ENCODE measurements around the gene MEGF8.
"Not testable (repeated sequence)": the region's sequence is repeated elsewhere in the genome, so short reads cannot be mapped to it uniquely, and the experiment has no call there.

The MEGF8 gene

DNA sequence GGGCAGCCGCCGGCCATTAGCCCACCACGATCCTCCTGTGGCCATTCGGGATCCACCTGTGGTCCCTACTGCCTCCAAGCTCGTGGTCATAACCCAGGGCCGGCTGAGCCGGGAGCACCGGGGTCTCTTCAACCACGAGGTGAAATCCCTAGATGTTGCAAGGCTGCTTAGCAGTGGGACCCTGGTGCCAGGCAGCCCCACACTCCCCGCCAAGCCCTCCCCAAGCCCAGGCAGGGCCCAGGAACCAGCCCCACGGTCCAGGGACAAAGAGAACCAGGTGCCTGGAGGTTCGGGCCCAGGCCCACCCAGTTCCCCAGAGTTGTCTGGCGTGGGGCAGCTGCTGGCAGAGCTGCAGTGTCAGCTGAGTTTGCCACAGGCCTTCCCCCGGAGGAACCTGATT lies 15.7 kb upstream of the MEGF8 start:
- DNase-seq (ENCODE audit: low read depth in 2 of 2) = no peak

DNA sequence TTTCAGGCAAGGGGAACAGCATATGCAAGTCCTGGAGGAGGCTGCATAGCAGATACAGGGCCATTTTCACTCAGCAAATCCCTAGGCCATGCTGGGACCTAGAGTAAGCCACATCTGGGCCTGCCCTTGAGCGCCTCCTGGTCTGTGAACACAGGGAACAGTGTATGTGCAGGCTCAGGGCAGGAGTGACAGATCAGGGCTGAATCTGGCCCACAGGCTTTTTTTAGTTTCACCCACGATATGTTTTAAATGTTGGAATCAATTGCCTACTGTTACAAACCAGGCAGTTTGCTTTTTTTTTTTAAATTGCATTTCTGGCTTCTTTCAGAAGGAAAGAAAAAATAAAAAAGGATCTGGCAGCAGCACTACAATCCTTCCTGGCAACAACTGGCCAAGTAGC lies 13.8 kb upstream of the MEGF8 start:
- DNase-seq (ENCODE audit: low read depth in 2 of 2) = no peak

- no peak for DNase-seq (ENCODE audit: low read depth in 2 of 2)
Measured at GRCh38 chr19:42312370-42312769, 13.1 kb upstream of the MEGF8 start.

DNA sequence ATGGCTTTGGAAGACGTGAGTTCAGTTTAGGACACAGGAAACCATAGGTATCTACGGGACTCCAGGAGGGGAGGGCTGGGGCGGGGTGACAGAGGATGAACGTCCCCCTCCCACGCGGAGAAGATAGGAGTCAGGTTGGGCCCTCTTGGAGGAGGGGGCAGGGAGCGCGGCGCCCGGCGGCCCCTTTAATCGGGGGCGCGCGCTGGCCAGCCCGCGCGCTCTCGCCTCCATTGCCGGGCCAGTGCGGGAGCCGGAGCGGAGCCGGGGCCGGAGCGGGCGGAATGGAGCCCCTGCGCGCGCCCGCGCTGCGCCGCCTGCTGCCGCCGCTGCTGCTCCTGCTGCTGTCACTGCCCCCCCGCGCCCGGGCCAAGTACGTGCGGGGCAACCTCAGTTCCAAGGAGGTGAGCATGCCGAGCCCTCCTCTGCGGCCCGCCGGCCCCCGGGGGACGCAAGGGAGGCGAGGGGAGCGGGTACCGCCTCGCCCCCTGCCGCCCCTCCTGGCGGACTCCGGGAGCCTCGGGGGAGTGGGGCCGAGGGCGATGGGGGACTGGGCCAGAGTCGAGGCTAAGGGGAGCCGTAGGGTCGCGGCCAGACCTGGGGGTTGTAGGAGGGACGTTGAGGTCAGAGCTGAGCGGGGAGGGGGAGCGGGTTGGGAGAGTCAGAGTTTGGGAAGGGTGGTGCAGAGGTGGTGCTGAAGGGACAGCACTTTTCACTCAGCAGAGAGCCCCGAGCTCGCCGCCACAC lies 12.2 kb upstream of the MEGF8 start, which contains the start of gene TMEM145:
Gene TMEM145 (plus strand): TSS at position 214 of the 744 bp plus-strand sequence. CDS start 68 bp downstream, at position 282.
- no peak for DNase-seq (ENCODE audit: low read depth in 2 of 2)

DNA sequence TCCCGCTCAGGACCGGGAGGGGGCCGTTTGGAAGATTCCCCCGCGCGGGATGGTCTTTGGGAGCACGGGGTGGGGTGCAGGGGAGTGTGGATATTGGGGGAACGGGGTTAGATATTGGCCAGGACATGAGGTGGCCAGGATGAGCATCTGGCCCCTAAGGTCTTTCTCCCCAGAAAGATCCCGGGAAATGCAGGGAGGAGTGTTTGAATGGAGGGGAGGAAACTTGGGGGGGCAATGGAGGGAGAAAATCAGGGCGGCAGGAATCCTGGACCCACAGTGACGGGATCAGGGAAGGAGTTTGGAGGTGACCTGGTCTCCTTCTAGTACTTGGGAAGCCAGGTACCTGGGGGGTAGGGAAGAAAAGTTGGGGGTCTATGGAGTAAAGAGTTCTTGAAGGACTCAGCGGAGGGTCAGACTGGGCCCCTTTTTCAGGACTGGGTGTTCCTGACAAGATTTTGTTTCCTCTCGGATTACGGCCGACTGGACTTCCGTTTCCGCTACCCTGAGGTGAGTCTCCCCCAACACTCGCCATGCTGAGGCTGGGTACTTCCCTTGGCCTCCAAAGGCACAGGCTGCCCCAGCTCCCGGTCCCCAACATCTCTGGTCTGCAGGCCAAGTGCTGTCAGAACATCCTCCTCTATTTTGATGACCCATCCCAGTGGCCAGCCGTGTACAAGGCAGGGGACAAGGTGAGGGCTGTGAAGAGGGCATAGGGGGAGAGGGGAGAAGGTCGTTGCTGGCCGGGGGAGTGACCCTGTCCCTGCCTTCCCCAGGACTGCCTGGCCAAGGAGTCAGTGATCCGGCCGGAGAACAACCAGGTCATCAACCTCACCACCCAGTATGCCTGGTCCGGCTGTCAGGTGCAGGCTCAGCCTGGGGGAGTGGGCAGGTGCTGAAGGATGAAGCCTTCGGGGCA lies 11.3 kb upstream of the MEGF8 start:
- DNase-seq (ENCODE audit: low read depth in 2 of 2) = no peak

DNA sequence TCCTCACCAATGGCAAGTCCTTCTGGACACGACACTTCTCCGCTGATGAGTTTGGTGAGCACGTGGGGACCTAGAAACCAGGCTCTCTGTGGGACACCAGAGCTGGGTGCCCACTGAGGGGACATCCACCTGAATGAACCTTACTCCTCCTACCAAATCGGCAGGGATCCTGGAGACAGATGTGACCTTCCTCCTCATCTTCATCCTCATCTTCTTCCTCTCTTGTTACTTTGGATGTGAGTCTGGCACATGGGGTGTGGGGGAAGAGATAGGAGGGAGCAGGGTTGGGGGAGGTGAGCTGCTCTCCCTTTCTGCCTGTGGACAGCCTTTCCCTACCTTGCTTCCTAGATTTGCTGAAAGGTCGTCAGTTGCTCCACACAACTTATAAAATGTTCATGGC lies 10.4 kb upstream of the MEGF8 start:
- DNase-seq (ENCODE audit: low read depth in 2 of 2) = no peak

GRCh38 chr19:42316223-42317211 lies 8.9 kb upstream of the MEGF8 start:
- DNase-seq (ENCODE audit: low read depth in 2 of 2) = no peak

DNA sequence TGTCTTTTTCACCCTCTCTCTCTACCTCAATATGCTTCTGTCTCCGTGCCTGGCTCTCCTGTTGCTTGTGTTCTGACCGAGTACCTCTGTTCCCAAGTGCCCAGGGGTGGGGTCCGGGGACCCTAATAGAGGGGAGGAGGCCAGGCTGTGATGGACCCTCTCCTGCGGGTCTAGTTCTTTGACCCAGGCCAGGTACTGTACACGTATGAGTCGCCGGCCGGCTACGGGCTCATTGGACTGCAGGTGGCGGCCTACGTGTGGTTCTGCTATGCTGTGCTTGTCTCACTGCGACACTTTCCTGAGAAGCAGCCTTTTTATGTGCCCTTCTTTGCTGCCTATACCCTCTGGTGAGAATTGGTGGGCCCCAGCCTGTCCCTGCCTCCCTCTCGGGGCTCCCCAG lies 7.9 kb upstream of the MEGF8 start:
- no peak for DNase-seq (ENCODE audit: low read depth in 2 of 2)

- no peak for DNase-seq (ENCODE audit: low read depth in 2 of 2)
Measured at GRCh38 chr19:42322305-42322704, 3.1 kb upstream of the MEGF8 start.

- DNase-seq (ENCODE audit: low read depth in 2 of 2) = no peak
Measured at GRCh38 chr19:42323473-42323851, 2.0 kb upstream of the MEGF8 start.

DNA sequence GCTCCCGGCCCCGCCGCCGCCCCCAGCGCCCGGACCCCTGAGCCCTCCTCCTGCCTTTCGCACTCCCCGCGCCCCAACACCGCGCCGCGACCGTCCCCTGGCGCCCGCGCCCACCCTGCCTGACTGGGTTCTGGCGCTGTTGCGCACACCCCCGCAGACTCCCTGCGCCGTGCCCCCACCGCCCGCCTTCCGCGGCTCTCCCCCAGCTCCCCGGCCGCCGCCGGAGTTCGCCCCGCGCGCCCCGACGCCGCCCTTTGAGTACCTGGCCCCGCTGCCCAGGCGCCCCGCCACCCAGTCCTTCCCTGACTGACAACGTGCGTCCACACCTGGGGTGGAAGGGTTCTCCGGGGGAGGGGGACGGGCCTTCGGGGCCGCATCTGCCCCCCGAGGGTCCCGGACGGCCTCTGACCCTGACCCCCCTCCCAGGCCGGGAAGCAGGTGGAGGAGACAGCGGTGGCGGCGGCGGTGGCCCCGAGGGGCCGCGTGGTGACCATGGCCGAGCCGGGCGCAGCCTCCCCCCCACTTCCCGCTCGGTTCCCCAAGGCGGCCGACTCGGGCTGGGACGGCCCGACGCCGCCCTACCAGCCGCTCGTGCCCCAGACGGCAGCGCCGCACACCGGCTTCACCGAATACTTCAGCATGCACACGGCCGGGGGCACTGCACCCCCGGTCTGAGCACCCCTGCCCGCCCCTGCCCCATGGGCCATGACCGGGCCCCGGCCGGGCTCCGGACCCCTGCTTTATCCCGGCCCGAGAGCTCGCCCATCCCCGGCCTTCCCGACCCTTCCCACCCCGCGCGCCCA lies 1.4 kb upstream of the MEGF8 start:
- DNase-seq (ENCODE audit: low read depth in 2 of 2) = no peak

DNA sequence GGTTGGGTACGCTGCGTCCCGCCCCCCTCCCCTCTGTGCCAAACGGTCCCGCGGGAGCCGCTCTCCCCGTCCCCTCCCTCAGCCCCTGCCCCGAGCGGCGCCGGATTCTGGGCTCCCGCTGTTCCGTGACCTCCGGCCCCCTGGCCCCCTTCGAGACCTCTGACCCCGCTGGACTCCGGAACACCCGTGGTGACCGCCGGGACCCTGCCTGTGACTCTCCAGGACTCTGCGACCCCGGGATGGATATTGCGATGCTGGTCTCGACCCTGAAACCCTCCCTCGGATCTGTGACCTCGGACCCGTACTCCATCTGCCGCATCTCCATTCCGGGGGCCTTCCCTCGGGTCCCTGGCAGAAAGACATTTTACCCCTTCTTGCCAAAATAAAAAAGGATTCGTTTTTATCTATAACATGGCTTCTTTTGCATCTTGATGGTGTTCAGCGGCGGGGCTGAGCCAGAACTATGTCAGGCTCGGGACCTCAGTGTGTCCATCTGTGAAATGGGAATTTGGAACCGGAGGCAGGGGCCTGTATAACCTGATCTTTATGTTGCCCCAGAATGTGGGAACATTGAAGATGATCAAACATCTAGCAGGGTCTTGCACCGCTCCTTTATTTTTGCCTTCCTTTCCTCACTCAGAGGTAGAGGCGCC lies 654 bp upstream of the MEGF8 start:
- DNase-seq (ENCODE audit: low read depth in 2 of 2) = no peak

- no peak for DNase-seq (ENCODE audit: low read depth in 2 of 2)
Measured at GRCh38 chr19:42325896-42326771, 699 bp downstream of the MEGF8 start.

- DNase-seq (ENCODE audit: low read depth in 2 of 2) = no peak
Measured at GRCh38 chr19:42326969-42327368, 1.5 kb downstream of the MEGF8 start.

DNA sequence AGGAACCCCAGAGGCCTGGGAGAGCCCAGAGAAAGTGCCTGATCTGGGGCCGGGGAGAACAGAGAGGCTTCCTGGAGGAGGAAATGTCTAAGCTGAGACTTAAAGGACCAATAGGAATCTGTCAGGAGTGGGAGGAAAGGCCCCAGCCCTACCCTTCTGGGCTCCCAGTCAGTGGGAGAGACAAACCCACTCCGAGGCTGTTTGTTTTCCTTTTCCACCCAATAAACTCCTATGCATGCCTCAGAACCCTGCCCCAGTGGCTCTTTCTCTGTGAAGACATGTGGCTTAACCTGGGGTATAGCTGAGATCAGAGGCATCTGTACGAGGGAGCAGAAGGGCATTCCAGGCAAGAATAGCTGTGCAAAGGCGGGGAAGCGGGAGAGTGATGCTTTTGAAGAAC lies 1.9 kb downstream of the MEGF8 start:
- DNase-seq (ENCODE audit: low read depth in 2 of 2) = no peak

DNA sequence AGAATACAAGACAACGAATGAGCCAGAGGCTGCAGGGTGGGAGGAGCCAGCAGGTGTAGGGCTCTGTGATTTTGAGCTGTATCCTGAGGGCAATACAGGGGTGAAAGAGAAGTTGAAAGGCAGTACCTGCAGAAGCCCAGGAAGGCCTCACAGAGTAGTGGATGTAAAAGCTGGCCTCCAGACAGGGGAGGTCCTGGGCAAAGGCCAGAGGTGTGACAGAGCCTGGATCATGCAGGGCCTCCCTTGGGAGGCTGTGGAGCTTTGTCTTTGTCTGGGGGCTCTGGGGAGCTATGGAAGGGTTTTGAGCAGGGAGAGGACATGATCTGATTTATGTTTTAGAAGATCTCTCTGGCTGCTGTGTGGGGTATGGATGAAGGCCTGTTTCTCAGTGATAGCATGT lies 2.7 kb downstream of the MEGF8 start:
- DNase-seq (ENCODE audit: low read depth in 2 of 2) = no peak

DNA sequence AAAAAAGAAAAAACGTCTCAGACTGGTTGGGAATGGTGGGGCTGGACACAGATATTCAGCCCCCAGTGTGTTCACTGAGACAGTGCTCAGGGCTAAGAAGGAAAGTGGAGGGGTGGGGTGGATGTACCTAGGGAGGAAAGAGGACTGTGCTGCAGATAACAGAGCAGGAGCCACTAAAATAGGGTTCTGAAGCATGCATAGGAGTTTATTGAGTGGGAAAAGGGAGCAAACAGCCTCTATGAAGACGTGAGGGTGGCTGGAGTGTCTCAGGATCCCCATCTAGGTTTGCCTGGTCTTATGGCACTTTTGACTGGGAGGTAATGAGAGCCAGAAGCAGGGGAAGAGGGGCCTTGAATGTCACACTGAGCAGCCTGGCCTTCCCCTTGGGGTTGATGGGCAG lies 3.4 kb downstream of the MEGF8 start:
- no peak for DNase-seq (ENCODE audit: low read depth in 2 of 2)

- DNase-seq (ENCODE audit: low read depth in 2 of 2) = no peak
Measured at GRCh38 chr19:42330241-42330711, 4.8 kb downstream of the MEGF8 start.

- DNase-seq (ENCODE audit: low read depth in 2 of 2) = not testable (repeated sequence)
Measured at GRCh38 chr19:42331333-42331732, 5.9 kb downstream of the MEGF8 start.
